Neuron (in vitro differentiated cells): Measurements from ENCODE around the gene ECEL1.
A peak's percentile ranks its signal among the peaks of the same experiment; 100 is the strongest.
"Not testable (repeated sequence)": the region's sequence is repeated elsewhere in the genome, so short reads cannot be mapped to it uniquely, and the experiment has no call there.

Experiments used
- H2AFZ ChIP-seq: one replicate; pipeline ENCODE4 v1.6.1; 2013; ENCODE audit warnings: low read depth, mild to moderate bottlenecking, inconsistent platforms, low read length, moderate library complexity
- H3K27me3 ChIP-seq: one replicate; pipeline ENCODE4 v1.6.1; 2013; ENCODE audit warnings: low read length; ENCODE audit not compliant: insufficient read depth
- H3K36me3 ChIP-seq: one replicate; pipeline ENCODE4 v1.6.1; 2013; ENCODE audit warnings: low read length; ENCODE audit not compliant: insufficient read depth
- H3K4me1 ChIP-seq: one replicate; pipeline ENCODE4 v1.6.1; 2013; ENCODE audit warnings: low read length; ENCODE audit not compliant: insufficient read depth
- H3K4me3 ChIP-seq: 2 replicates; pipeline ENCODE4 v1.5.1; 2013; ENCODE audit warnings: mild to moderate bottlenecking, low read length, moderate library complexity
- H3K9me3 ChIP-seq: one replicate; pipeline ENCODE4 v1.6.1; 2013; ENCODE audit warnings: low read length

Gene ECEL1, protein sequence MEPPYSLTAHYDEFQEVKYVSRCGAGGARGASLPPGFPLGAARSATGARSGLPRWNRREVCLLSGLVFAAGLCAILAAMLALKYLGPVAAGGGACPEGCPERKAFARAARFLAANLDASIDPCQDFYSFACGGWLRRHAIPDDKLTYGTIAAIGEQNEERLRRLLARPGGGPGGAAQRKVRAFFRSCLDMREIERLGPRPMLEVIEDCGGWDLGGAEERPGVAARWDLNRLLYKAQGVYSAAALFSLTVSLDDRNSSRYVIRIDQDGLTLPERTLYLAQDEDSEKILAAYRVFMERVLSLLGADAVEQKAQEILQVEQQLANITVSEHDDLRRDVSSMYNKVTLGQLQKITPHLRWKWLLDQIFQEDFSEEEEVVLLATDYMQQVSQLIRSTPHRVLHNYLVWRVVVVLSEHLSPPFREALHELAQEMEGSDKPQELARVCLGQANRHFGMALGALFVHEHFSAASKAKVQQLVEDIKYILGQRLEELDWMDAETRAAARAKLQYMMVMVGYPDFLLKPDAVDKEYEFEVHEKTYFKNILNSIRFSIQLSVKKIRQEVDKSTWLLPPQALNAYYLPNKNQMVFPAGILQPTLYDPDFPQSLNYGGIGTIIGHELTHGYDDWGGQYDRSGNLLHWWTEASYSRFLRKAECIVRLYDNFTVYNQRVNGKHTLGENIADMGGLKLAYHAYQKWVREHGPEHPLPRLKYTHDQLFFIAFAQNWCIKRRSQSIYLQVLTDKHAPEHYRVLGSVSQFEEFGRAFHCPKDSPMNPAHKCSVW

DNA sequence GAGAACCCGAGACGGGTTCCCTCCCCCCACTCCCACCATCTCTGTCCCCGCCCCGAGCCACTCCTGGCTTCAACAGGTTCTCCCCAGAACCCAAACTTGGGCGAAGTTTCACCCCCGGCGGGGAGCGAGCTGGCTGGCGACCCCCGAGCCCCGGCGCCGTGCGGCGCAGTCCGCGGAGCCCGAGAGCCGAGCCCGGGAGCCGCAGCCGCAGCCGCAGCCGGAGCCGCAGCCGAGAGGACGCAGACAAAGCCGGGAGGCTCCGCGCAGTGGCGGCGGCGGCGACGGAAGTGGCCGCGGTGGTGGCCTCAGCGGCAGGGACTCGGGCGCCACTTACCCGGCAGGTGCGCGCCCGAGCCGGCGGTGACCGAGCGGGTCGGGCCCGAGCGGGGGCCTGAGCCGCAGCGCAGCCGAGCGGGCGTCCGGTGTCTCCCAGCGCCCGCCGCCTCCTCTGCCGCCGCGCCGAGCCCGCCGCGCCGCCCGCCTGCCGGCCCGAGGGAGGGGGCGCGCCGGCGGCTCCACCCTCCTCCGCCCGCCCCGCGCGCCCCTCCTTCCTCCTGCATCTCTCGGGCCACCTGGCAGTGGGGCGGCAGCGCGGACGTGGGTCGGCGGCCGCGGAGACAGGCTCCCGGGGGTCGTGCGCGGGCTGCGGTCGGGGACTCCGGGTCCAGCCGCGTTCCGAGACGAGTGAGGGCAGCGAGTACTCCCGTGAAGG lies at the start of gene ECEL1:
Gene ECEL1 (minus strand): TSS at position 450 of the 712 bp plus-strand sequence. CDS start 1,181 bp downstream, outside the sequence.
- Histone ChIP-seq H3K9me3 (no peaks in the 10 kb centered on the region), H3K27me3 (peaks cover 94% of the 10 kb centered on the region), H3K36me3 (no peaks in the 10 kb centered on the region), H2AFZ (no peak within 1 kb of the TSS), H3K4me3 (peak within 1 kb of the TSS; percentile 36), H3K4me1 (peaks cover 2% of the 10 kb centered on the region)

DNA sequence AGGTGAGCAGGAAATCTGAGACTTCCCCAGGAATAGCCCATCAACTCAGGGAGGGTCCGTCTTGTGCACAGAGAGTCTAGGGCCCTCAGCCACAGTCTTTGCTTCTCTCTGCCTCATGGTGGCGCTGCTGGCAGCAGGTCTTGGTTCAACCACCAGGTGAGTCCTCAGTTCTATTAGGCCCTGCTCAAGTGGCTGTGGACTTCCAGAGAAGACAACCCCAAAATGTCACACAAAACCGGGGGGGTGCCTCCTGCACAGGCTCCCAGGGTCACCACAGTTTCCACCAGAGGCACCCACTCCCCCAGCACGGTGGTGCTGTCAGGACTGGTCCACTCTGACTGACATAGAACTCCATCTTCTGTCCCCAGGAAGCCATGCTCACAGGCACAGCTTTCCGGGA lies 49.4 kb upstream of the ECEL1 start:
- H3K4me1 ChIP-seq: no peaks in the 10 kb centered on the region
- no peaks in the 10 kb centered on the region for H3K27me3 ChIP-seq
- H3K9me3 ChIP-seq: peaks cover 3% of the 10 kb centered on the region
- no peak overlapping the region for H2AFZ ChIP-seq
- H3K36me3 ChIP-seq: no peaks in the 10 kb centered on the region
- no peak overlapping the region for H3K4me3 ChIP-seq

DNA sequence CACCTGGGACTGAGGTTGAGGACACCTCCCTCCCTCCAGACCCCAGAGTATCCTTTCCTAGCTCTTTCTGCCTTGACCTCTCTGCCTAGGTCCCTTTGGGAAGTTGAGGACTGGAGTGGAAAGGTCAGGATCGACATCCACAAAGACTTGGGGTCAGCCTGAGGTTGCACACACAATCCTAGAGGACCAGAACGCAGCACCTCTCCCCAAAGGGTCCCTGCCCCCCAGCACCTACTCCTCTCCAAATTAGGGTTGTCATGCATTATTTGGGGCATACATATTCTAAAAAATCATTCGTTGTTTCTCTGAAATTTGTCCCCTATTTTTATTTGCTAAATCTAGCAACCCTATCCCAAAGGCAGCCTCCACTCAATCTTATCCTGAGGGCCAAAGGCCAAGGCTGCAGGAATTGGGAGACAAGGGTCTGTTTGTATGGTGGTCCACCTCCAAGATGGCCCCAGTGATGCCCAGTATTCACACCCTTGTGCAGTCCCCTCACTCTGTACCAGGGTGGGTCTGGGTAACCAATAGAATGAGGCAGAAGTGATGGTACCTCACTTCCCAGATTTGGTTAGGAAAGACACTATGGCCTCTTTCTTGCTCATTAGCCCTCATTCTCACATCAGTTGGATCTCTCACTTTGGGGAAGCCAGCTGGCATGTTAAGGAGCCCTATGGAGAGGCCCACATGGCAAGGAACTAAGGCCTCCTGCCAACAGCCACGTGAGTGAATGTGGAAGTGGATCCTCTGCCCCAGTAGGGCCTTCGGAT lies 48.3 kb upstream of the ECEL1 start:
- Histone ChIP-seq H3K9me3 (peaks cover 3% of the 10 kb centered on the region), H3K36me3 (no peaks in the 10 kb centered on the region), H3K4me1 (no peaks in the 10 kb centered on the region), H3K4me3 (no peak overlapping the region), H2AFZ (no peak overlapping the region), H3K27me3 (no peaks in the 10 kb centered on the region)

DNA sequence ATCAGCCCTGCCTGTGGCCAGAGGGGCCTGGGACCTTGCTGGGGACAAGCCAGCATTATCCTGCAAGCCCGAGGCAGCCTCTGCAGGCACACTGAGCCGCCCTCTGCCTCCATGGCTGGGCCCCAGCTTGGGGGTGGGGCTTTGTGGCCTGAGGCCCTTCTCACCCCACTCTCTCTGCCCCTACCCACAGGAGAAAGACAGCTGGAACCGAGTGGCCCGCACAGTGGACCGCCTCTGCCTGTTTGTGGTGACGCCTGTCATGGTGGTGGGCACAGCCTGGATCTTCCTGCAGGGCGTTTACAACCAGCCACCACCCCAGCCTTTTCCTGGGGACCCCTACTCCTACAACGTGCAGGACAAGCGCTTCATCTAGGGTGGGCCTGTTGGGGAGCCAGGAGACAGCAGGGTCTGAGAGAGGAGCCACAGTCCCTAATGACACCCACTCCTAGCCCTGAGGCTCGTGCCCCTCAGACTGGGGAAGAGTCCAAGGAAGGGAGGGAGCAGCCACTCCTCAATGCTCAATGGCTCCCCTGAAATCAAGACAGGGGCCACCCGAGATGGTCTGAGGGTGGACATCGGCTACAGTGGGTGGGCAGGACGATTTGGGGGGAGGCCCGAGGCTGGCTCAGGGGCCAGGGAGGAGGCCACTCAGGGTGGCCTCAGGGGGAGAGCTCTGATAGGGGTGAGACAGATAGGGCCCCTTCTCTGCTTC lies 47.5 kb upstream of the ECEL1 start:
- no peaks in the 10 kb centered on the region for H3K4me1 ChIP-seq

DNA sequence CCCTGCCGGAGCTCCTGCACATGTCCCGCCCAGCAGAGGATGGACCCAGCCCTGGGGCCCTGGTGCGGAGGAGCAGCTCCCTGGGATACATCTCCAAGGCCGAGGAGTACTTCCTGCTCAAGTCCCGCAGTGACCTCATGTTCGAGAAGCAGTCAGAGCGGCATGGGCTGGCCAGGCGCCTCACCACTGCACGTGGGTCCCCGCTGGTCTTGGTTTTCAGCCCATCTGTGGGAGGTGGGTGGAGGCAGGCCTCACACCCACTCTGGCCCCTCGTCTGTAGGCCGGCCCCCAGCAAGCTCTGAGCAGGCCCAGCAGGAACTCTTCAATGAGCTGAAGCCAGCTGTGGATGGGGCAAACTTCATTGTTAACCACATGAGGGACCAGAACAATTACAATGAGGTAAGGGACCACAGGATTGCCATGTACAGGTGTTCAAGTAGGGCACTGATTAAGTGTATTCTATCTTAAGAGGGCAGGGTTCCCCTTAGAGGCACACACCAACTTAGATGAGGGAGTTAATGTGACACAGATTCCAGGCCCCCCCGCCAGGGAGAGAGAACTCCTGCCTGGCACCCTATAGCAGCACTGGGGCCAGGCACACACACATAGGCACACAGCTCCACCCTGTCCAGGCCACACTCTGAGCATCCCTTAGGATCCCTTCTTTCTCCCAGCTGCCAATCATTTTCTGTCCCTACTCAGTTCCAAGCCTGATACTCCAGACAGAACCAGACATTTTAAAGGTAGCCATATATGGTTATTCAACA lies 46.5 kb upstream of the ECEL1 start:
- H2AFZ ChIP-seq: no peak overlapping the region
- H3K36me3 ChIP-seq: no peaks in the 10 kb centered on the region
- H3K27me3 ChIP-seq: peaks cover 2% of the 10 kb centered on the region
- H3K4me1 ChIP-seq: no peaks in the 10 kb centered on the region
- peaks cover 3% of the 10 kb centered on the region for H3K9me3 ChIP-seq
- no peak overlapping the region for H3K4me3 ChIP-seq

More for the DNA sequence above, 47.5 kb upstream of the ECEL1 start:
- Histone ChIP-seq H3K36me3 (no peaks in the 10 kb centered on the region), H3K4me3 (no peak overlapping the region), H3K9me3 (peaks cover 3% of the 10 kb centered on the region), H2AFZ (no peak overlapping the region), H3K27me3 (no peaks in the 10 kb centered on the region)

DNA sequence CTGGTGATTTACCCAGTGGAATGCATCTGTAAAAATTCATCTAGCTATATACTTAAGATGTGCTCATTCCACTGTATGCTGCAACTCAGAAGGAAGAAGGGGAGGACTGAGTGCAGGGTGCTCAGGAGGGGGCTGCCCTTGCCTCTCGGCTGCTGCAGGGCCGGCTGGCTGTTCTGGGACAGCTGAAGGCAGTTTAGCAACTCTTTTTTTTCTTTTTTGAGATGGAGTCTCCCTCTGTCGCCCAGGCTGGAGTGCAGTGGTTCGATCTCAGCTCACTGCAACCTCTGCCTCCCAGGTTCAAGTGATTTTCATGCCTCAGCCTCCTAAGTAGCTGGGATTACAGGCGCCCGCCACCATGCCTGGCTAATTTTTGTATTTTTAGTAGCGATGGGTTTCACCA lies 45.2 kb upstream of the ECEL1 start:
- not testable (repeated sequence) for H2AFZ ChIP-seq, H3K4me3 ChIP-seq, H3K36me3 ChIP-seq, H3K4me1 ChIP-seq, H3K9me3 ChIP-seq
- H3K27me3 ChIP-seq: peaks cover 12% of the 10 kb centered on the region

DNA sequence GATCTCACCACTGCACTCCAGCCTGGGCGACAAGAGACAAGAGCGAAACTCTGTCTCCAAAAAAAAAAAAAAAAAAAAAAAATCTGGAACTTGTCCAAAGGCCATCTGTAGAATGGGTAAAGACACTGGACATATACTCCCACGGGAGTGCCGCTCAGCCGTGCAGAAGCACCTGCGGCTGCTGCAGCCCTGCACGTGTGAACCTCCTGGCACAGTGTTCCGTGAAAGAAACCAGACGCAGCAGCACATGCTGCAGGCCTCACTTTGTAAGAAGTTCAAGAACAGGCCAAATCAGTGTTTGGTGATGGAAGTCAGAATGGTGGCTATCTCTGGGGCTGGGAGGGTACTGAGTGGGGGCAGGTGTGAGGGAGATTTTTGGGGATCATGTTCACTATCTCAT lies 44.8 kb upstream of the ECEL1 start:
- Histone ChIP-seq H2AFZ (no peak overlapping the region), H3K9me3 (peaks cover 3% of the 10 kb centered on the region), H3K36me3 (no peaks in the 10 kb centered on the region), H3K4me1 (no peaks in the 10 kb centered on the region), H3K4me3 (no peak overlapping the region), H3K27me3 (peaks cover 14% of the 10 kb centered on the region)

DNA sequence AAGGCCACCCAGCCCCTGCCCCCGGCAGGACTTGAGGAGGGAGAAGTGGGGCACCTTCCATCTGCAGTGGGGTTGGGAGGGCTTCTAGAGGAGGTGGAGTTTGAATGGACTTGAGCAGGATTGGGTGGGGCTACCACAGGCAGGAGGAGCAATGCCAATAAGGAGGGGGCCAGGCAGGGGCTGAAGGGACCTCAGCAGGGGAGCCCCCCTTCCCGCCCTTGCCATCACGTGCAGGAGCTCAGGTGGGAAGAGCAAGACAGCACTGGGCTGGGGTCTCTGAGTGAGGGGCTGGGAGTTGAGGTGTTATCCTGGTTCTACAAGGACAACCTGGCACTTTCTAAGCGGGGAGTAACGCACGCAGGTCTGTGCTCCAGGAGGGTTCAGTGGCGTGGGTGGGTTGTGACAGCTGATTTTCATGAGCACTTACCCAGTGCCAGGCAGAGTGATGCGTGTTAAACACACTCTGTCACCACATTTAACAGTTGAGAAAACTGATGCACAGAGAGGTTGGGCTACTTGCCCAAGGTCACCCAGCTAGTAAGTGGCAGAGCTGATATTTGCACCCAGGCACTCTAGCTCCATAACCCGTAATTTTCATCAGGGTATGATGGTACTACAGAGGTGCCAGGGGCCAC lies 43.1 kb upstream of the ECEL1 start:
- Histone ChIP-seq H3K9me3 (no peaks in the 10 kb centered on the region), H3K36me3 (no peaks in the 10 kb centered on the region), H3K27me3 (peaks cover 21% of the 10 kb centered on the region), H3K4me1 (no peaks in the 10 kb centered on the region), H2AFZ (no peak overlapping the region), H3K4me3 (no peak overlapping the region)

DNA sequence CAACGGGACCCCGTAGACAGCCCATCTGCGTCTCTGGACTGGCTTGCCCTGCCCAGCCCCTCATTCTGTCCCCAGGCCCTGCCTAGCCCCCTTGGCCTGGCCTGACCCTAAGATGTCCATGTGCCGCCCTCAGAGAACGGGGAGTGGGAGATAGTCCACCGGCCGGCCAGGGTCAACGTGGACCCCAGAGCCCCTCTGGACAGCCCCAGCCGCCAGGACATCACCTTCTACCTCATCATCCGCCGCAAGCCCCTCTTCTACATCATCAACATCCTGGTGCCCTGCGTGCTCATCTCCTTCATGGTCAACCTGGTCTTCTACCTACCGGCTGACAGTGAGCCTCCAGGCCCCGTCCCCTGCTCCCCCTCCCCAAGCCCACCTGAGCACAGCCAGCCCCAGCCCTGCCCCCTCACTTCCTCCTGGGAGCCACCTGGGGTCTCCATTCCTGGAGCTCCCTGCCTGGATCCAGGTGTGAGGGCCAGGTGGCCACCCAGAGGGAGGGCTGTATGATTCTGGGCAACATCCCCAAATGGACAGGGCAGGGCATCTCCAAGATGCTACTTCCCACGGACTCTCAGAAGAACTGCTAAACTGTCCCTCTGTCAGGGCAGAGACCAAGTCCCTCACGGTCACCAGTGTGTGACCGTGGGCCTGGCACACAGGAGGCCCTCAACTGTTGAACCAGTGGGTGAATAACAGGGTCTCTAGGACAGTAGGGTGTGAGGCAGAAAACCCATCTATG lies 42.3 kb upstream of the ECEL1 start:
- Histone ChIP-seq H3K36me3 (no peaks in the 10 kb centered on the region), H2AFZ (no peak overlapping the region), H3K4me3 (no peak overlapping the region), H3K27me3 (peaks cover 21% of the 10 kb centered on the region), H3K9me3 (no peaks in the 10 kb centered on the region), H3K4me1 (peaks cover 7% of the 10 kb centered on the region)

DNA sequence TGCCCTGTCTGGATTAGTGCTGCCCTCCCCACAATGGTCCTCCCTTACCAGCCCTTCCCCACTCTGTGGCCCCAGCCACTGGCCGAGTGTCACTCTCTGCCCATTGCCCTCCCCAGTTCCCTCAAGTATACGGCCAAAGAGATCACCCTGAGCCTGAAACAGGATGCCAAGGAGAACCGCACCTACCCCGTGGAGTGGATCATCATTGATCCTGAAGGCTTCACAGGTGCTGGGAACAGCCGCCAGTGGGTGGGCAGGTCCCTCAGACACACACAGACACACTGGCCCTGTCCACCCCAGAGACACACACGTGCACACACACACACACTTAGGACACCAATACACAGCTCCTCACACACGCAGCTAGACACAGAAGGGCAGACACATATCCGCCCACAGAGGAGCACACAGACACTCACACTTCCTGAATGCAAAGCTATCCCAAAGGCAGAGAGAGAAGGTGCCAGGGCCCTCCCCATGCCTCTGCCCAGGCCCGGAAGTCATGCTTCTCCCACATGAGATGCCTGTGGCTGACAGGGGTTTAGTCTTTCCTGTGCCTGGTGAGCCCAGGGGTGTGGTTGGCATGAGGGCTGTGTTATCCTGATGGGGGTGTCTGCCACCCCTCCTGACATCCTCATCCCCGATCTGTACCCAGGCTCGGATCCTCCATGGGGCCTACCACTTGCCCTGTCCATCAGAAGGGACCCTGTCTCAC lies 41.3 kb upstream of the ECEL1 start:
- H2AFZ ChIP-seq: no peak overlapping the region
- peaks cover 8% of the 10 kb centered on the region for H3K4me1 ChIP-seq
- no peaks in the 10 kb centered on the region for H3K9me3 ChIP-seq
- peaks cover 24% of the 10 kb centered on the region for H3K27me3 ChIP-seq
- H3K4me3 ChIP-seq: no peak overlapping the region
- H3K36me3 ChIP-seq: no peaks in the 10 kb centered on the region
